ENCODE data around the gene TC2N. TPM values are rescaled to one million over a fixed set of nuclear protein-coding genes. Genes with fewer than 3 reads are reported as not detected.
A peak's percentile ranks its signal among the peaks of the same experiment; 100 is the strongest.

Gene TC2N
- total RNA-seq, 1 donor from 2014 or later = 46.1 TPM

DNA sequence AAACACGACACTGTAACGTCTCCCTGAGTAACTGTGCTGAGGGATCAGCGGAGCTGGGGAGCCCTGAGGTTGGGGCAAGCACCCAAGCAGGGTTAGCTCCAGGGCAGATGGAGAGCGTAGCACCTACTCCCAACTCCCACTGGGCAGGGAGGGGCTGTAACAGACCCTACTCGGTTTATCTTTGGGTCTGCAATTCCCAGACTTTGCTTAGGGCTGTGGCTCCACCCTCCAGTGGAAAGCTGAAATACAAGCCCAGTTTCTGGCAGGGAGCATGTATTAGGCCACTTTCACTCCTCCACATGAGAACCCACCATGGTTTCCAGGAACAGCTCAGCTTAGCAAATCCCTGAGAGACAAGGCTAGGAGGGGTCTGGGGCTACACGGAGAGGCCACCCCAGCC, 17.3 kb upstream of the TC2N start:
- no peaks in the 10 kb centered on the region for H3K36me3 ChIP-seq (ENCODE audit: control insufficient read depth, insufficient read depth, low read length)
- H3K27me3 ChIP-seq (ENCODE audit: control insufficient read depth, insufficient read depth, low read length) = no peaks in the 10 kb centered on the region
- FAIRE-seq (no peak), DNase-seq (ENCODE audit: low read depth) (no peak)
- TF ChIP-seq, protein P1, sequence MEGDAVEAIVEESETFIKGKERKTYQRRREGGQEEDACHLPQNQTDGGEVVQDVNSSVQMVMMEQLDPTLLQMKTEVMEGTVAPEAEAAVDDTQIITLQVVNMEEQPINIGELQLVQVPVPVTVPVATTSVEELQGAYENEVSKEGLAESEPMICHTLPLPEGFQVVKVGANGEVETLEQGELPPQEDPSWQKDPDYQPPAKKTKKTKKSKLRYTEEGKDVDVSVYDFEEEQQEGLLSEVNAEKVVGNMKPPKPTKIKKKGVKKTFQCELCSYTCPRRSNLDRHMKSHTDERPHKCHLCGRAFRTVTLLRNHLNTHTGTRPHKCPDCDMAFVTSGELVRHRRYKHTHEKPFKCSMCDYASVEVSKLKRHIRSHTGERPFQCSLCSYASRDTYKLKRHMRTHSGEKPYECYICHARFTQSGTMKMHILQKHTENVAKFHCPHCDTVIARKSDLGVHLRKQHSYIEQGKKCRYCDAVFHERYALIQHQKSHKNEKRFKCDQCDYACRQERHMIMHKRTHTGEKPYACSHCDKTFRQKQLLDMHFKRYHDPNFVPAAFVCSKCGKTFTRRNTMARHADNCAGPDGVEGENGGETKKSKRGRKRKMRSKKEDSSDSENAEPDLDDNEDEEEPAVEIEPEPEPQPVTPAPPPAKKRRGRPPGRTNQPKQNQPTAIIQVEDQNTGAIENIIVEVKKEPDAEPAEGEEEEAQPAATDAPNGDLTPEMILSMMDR (IDR thresholded peaks at IDR 0.05; ENCODE audit: insufficient read depth, low read length, severe bottlenecking) = no peak
- H3K4me3 ChIP-seq (ENCODE audit: low read depth, low read length) = no peak overlapping the region

DNA sequence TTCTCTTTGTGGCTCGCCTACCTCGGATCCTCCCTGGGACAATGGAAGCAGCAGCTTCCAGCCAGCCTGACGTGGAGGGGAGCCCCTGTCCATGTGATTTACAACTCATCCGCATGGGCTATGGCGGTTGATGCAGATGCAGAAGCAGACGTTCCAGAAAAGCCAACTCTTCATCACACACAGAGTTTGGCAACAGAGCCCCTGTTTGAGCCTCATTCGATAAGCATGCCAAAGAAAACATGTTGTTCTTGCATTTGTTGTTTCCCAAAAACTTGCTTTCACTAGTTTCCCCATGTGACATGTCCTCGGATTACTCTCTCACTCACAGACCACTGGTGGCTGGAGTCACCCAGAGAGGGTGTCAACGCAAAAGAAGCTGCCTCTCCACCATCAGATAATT, 16.4 kb upstream of the TC2N start:
- DNase-seq (ENCODE audit: low read depth) (no peak), FAIRE-seq (no peak)
- TF ChIP-seq, protein P1 (IDR thresholded peaks at IDR 0.05; ENCODE audit: insufficient read depth, low read length, severe bottlenecking) = no peak
- Histone ChIP-seq H3K4me3 (ENCODE audit: low read depth, low read length) (no peak overlapping the region), H3K27me3 (ENCODE audit: control insufficient read depth, insufficient read depth, low read length) (no peaks in the 10 kb centered on the region), H3K36me3 (ENCODE audit: control insufficient read depth, insufficient read depth, low read length) (no peaks in the 10 kb centered on the region)

DNA sequence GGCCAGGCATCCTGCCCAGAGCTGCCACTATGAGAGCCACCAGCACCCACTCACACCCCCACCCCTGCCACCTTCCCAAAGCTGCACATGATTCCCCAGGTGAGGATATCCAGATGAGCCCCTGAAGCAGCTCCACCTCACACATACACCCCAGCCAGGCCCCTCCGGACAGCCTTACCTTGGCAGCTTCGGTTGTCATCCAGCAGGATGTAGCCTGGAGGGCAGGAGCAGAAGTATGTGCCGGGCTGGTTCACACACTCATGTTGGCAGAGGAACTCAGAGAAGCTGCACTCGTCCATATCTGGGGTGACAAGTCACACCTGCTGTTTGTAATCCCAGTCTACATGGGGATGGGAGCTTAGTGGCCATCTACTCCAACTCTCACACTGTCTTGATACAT, 15.4 kb upstream of the TC2N start:
- Histone ChIP-seq H3K27me3 (ENCODE audit: control insufficient read depth, insufficient read depth, low read length) (no peaks in the 10 kb centered on the region), H3K4me3 (ENCODE audit: low read depth, low read length) (no peak overlapping the region), H3K36me3 (ENCODE audit: control insufficient read depth, insufficient read depth, low read length) (no peaks in the 10 kb centered on the region)
- TF ChIP-seq, protein P1 (IDR thresholded peaks at IDR 0.05; ENCODE audit: insufficient read depth, low read length, severe bottlenecking) = no peak
- FAIRE-seq = peak; percentile 47
- no peak for DNase-seq (ENCODE audit: low read depth)

DNA sequence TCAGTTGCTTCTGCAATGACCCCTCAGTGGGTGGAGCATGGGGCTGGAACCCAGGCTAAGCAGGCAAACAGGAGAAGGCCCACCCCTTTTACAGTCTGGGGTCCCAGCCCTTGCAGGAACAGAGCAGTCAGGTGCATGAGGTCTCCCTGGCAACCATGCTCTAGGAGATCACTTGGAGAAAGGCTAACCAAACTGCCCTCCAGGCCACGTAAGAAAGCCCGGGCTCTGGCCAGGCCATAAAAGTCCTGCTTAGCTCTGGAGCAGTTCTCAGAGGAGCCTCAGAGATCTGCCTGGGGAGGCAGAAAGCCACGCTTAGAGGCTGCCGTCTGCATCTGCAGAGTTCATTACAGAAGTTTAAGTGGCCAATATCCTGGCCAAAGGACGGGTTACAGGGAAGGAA, 15.0 kb upstream of the TC2N start:
- TF ChIP-seq, protein P1 (IDR thresholded peaks at IDR 0.05; ENCODE audit: insufficient read depth, low read length, severe bottlenecking) = no peak
- FAIRE-seq = no peak
- Histone ChIP-seq H3K4me3 (ENCODE audit: low read depth, low read length) (no peak overlapping the region), H3K36me3 (ENCODE audit: control insufficient read depth, insufficient read depth, low read length) (no peaks in the 10 kb centered on the region), H3K27me3 (ENCODE audit: control insufficient read depth, insufficient read depth, low read length) (no peaks in the 10 kb centered on the region)
- no peak for DNase-seq (ENCODE audit: low read depth)

DNA sequence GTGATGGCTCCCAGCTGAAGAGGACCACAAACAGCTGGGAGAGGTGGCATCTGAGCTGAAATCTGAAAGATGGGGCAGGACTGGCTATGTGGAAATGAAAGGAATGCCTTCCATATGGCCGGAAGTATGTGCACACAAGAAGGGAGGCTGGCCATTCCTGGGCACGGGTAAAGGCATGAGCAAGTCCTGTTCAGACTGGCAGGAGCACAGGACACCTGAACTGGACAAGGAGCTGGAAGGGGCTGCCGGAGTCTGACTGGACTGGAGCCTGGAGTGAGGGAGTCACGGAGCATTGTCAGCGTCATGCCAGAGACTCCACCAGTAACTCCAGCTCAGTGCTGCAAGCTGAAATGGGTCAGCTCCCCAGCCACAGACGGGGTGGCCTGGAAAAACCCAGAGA, 11.9 kb upstream of the TC2N start:
- TF ChIP-seq, protein P1 (IDR thresholded peaks at IDR 0.05; ENCODE audit: insufficient read depth, low read length, severe bottlenecking) = no peak
- Histone ChIP-seq H3K36me3 (ENCODE audit: control insufficient read depth, insufficient read depth, low read length) (no peaks in the 10 kb centered on the region), H3K27me3 (ENCODE audit: control insufficient read depth, insufficient read depth, low read length) (no peaks in the 10 kb centered on the region), H3K4me3 (ENCODE audit: low read depth, low read length) (no peak overlapping the region)
- FAIRE-seq = peak; percentile 32
- DNase-seq (ENCODE audit: low read depth) = peak; percentile 91

DNA sequence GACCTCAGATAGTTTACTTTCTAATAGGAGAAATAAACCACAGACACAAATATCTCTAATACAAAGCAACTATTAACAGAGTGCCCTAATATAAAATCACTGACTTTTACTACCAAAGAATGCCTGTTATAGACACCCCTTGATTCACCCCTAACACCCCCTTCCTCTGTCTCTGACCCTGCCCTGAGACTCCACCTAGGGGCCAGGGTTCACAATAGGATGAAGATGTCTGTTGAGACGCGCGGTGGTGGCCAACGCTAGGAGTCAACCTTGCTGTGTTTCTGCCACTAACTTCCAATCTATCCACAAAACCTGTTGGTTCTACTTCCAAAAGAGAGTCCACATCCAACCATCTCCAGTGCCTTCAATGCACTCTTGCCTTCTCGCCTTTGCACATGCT, 10.9 kb upstream of the TC2N start:
- no peaks in the 10 kb centered on the region for H3K36me3 ChIP-seq (ENCODE audit: control insufficient read depth, insufficient read depth, low read length)
- H3K27me3 ChIP-seq (ENCODE audit: control insufficient read depth, insufficient read depth, low read length) = no peaks in the 10 kb centered on the region
- TF ChIP-seq, protein P1 (IDR thresholded peaks at IDR 0.05; ENCODE audit: insufficient read depth, low read length, severe bottlenecking) = no peak
- FAIRE-seq (no peak), DNase-seq (ENCODE audit: low read depth) (no peak)
- H3K4me3 ChIP-seq (ENCODE audit: low read depth, low read length) = no peak overlapping the region
